ENCODE data around the gene TREH.

DNA sequence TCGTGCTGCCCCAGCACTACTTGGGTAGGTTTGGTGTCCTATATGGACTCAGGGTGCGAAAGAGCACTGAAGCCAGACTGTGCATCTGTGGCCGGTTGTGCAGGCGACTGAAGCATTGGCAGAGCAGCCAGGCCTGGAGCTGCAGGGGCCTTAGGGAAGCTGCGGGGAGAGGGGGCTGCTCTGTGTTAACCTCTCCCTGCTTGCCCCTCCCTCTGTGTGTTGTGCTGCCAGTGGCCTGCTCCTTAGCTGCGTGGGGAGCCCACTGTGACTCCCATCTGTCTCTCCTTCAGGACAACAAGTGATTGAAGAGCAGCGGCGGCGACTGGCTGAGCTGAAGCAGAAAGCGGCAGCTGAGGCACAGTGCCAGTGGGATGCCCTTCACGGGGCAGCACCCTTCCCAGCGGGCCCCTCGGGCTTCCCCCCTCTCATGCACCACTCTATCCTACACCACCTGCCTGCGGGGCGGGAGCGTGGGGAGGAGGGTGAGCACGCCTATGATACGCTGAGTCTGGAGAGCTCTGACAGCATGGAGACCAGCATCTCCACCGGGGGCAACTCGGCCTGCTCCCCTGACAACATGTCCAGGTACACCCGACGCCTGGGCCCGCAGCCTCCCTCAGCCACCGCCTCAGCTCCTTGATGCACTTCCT is 34.3 kb downstream of the TREH start:
- TF ChIP-seq CTCF (IDR thresholded peaks at IDR 0.05) (no peak), POLR2A (IDR thresholded peaks at IDR 0.05; ENCODE audit: low read depth) (no peak), POLR2AphosphoS5 (IDR thresholded peaks at IDR 0.05) (no peak), EP300 (IDR thresholded peaks at IDR 0.05) (no peak)

All from esophagus muscularis mucosa (tissue), 4 donors.